ENCODE data around the gene CDH23. TPM values are rescaled to one million over a fixed set of nuclear protein-coding genes. Genes with fewer than 3 reads are reported as not detected.

CDH23 gene
- total RNA-seq, 8 experiments from 2014 or later, result 1.6 to 81.3 (median 3.3) TPM

DNA sequence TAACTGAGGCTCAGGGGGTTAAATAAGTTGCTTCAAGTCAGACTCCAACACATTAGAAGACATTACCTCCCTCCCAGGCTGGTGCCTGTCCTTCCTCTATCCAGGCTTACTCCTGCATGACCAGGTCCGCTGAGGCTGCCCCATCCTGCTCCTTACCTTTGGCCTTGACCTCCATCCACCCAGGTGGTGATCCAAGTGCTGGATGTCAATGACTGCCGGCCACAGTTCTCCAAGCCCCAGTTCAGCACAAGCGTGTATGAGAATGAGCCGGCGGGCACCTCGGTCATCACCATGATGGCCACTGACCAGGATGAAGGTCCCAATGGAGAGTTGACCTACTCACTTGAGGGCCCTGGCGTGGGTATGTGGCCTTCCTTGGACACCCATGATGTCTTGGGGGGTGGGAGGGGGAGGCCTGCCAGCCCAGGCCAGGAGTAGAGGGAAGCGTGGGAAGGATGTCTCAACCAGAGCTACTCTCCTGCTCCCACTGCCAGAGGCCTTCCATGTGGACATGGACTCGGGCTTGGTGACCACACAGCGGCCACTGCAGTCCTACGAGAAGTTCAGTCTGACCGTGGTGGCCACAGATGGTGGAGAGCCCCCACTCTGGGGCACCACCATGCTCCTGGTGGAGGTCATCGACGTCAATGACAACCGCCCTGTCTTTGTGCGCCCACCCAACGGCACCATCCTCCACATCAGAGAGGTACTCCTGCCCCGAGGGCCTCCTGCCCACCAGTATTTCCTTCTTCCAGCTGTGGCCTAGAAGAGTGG is 406.2 kb downstream of the CDH23 start:
- WGBS, 10 experiments, result 40 to 100% (median 82%) methylated on average over 1 to 5 of the region's 18 CpGs; no CpG with 5 or more reads in 3 of the 10 experiments
- in situ Hi-C loops (cut with MboI; ENCODE audit: low pct_unique_long_range_greater_than_20kb in 2 of 9, low sequenced_read_pairs in 9 of 9, unreplicated experiment in 9 of 9), result no loop called here
- no peak for ATAC-seq (replicated peaks in 6 of 8)

DNA sequence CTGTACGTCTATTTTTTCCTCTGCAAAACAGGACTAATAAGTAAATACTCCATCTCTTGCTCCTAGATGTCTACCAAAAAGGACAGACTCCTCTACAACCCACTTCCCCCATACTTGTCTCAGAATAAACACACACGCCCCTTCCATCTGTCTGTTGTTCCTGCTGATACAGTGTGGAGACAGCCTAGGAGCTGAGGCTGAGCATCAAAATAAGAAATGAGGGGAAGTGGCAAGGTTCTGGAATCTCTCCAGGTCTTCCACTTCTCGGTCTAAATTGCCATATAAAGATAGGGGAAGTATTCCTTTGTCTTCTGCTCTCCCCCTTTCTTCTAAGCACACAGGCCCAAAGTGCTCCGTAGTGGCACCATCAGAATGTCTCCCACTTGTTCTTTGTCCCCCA is 407.4 kb downstream of the CDH23 start:
- Histone ChIP-seq H3K27ac (no peak overlapping the region), H3K4me1 (replicated peaks in 1 of 2) (peaks cover 15 to 16% of the 10 kb centered on the region in 2 donors), H3K4me3 (no peak overlapping the region)
- ATAC-seq (replicated peaks in 6 of 8), result no peak
- WGBS, 10 experiments, result 43 to 84% (median 72%) methylated on average over 2 to 3 of the region's 4 CpGs; no CpG with 5 or more reads in 5 of the 10 experiments
- in situ Hi-C loops (cut with MboI; ENCODE audit: low pct_unique_long_range_greater_than_20kb in 2 of 9, low sequenced_read_pairs in 9 of 9, unreplicated experiment in 9 of 9), result no loop called here

More for the DNA sequence above, 406.2 kb downstream of the CDH23 start:
- Histone ChIP-seq H3K27ac (no peak overlapping the region), H3K4me3 (no peak overlapping the region), H3K4me1 (replicated peaks in 1 of 2) (peaks cover 13 to 15% of the 10 kb centered on the region in 2 donors)

DNA sequence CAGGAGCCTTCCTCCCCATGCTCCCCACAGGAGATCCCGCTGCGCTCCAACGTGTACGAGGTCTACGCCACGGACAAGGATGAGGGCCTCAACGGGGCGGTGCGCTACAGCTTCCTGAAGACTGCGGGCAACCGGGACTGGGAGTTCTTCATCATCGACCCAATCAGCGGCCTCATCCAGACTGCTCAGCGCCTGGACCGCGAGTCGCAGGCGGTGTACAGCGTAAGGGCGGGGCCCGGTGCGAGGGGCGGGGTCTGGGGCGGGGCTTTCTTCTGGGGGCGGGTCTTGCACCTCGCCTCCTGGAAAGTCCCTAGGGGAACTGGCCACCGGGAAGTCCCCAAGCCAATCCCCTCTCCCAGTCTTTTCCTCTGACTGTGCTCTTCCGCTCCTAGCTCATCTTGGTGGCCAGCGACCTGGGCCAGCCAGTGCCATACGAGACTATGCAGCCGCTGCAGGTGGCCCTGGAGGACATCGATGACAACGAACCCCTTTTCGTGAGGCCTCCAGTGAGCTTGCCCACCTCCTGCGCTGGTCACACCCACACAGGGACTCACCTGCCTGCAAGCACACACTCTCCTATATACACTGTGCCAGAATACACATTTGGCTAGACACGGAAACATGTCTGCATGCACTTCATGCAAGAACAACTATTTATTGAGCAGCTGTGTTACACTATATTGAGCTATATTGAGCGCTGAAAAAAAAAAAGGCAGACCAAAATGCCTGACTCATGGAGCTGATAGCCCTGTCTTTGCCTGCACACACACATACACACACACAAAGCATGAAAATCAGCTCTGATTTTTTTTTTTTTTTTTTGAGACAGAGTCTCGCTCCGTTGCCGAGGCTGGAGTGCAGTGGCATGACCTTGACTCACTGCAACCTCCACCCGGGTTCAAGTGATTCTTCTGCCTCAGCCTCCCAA is 409.3 kb downstream of the CDH23 start:
- peak in 7 of 8 experiments; percentile 25 to 90 (median 75) for ATAC-seq (replicated peaks in 6 of 8)
- WGBS, 10 experiments, result 0 to 100% (median 77%) methylated on average over 1 to 22 of the region's 41 CpGs; no CpG with 5 or more reads in 2 of the 10 experiments
- in situ Hi-C loops (cut with MboI; ENCODE audit: low pct_unique_long_range_greater_than_20kb in 2 of 9, low sequenced_read_pairs in 9 of 9, unreplicated experiment in 9 of 9), result no loop called here
- Histone ChIP-seq H3K4me3 (no peak overlapping the region), H3K27ac (no peak overlapping the region), H3K4me1 (replicated peaks in 1 of 2) (peaks cover 15 to 16% of the 10 kb centered on the region in 2 donors)

DNA sequence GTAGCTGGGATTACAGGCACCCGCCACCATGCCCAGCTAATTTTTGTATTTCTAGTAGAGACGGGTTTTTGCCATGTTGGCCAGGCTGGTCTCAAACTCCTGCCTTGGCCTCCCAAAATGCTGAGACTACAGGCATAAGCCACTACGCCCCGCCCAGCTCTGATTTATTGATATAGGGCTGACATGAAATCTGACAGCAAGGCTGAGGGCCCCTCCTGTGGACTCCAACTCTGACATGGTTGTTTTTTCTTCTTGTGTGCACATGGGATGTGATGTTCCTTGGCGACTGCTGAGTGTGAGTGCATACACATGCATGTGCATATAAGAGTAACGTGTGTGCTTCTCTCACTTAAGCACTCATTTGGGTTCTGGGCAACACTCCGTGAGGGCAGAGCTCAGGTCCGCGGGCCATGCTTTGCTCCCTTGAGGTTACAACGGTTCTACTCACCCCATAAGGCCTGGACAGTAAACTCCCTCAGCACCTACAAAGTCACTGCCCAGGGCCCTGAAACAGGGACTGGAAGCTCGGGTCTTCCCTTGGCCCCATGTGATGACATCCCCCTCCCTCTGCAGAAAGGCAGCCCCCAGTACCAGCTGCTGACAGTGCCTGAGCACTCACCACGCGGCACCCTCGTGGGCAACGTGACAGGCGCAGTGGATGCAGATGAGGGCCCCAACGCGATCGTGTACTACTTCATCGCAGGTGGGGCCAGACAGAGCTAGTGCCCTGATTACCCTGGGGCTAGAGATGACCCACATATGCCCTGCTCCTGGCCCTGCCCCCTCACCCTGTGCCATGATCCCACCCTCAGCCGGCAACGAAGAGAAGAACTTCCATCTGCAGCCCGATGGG is 410.2 kb downstream of the CDH23 start:
- WGBS, 10 experiments, result 73 to 100% (median 90%) methylated on average over 1 to 11 of the region's 23 CpGs; no CpG with 5 or more reads in 2 of the 10 experiments
- Histone ChIP-seq H3K4me1 (replicated peaks in 1 of 2) (peaks cover 15 to 16% of the 10 kb centered on the region in 2 donors), H3K4me3 (no peak overlapping the region), H3K27ac (no peak overlapping the region)
- no peak for ATAC-seq (replicated peaks in 6 of 8)
- in situ Hi-C loops (cut with MboI; ENCODE audit: low pct_unique_long_range_greater_than_20kb in 2 of 9, low sequenced_read_pairs in 9 of 9, unreplicated experiment in 9 of 9), result no loop called here

DNA sequence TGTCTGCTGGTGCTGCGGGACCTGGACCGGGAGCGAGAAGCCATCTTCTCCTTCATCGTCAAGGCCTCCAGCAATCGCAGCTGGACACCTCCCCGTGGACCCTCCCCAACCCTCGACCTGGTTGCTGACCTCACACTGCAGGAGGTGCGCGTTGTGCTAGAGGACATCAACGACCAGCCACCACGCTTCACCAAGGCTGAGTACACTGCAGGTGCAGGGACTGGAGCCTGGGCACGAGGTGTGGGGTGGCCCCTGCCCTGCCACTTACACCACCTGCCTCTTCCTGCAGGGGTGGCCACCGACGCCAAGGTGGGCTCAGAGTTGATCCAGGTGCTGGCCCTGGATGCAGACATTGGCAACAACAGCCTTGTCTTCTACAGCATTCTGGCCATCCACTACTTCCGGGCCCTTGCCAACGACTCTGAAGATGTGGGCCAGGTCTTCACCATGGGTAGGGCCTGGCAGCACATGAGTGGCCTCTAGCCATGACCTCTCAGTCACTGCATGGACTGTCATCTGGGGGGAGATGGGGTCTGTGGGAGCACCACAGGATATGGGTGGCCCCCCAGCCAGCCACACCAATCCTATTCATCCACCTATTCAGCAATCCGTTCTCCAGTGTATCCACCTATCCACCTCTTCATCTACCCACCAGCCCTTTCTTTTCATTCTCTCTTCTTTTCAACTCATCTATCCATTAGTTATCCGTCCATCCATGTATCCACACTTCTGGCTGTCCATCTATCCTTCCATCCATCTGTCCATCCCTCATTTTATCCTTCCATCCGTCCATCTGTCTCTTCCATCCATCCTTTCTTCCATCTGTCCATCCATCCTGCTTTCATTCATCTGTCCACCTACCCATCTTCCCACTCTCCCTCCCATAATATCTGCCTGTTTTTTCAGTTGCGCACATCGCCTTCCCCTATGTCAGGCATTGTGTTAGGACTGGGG is 411.1 kb downstream of the CDH23 start:
- Histone ChIP-seq H3K4me3 (no peak overlapping the region), H3K27ac (no peak overlapping the region), H3K4me1 (replicated peaks in 1 of 2) (peaks cover 17 to 23% of the 10 kb centered on the region in 2 donors)
- 60 to 94% (median 86%) methylated on average over 1 to 8 of the region's 21 CpGs; no CpG with 5 or more reads in 1 of the 10 experiments for WGBS, 10 experiments
- in situ Hi-C loops (cut with MboI; ENCODE audit: low pct_unique_long_range_greater_than_20kb in 2 of 9, low sequenced_read_pairs in 9 of 9, unreplicated experiment in 9 of 9), result no loop called here
- ATAC-seq (replicated peaks in 6 of 8), result no peak

DNA sequence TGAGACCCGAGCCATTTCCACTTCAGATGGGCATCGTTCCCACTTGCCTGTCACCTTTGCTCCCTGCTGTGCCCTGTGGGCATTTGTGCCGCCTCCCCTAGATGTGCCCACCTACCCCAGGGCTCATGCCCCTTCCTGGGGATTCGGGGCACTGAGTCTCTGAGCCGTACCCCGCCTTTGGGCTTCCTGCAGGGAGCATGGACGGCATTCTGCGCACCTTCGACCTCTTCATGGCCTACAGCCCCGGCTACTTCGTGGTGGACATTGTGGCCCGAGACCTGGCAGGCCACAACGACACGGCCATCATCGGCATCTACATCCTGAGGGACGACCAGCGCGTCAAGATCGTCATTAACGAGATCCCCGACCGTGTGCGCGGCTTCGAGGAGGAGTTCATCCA is 412.9 kb downstream of the CDH23 start:
- Histone ChIP-seq H3K27ac (no peak overlapping the region), H3K4me3 (no peak overlapping the region), H3K4me1 (replicated peaks in 1 of 2) (peaks cover 19 to 25% of the 10 kb centered on the region in 2 donors)
- ATAC-seq (replicated peaks in 6 of 8), result no peak
- 87 to 100% (median 97%) methylated on average over 2 to 12 of the region's 25 CpGs; no CpG with 5 or more reads in 3 of the 10 experiments for WGBS, 10 experiments
- in situ Hi-C loops (cut with MboI; ENCODE audit: low pct_unique_long_range_greater_than_20kb in 2 of 9, low sequenced_read_pairs in 9 of 9, unreplicated experiment in 9 of 9), result no loop called here

DNA sequence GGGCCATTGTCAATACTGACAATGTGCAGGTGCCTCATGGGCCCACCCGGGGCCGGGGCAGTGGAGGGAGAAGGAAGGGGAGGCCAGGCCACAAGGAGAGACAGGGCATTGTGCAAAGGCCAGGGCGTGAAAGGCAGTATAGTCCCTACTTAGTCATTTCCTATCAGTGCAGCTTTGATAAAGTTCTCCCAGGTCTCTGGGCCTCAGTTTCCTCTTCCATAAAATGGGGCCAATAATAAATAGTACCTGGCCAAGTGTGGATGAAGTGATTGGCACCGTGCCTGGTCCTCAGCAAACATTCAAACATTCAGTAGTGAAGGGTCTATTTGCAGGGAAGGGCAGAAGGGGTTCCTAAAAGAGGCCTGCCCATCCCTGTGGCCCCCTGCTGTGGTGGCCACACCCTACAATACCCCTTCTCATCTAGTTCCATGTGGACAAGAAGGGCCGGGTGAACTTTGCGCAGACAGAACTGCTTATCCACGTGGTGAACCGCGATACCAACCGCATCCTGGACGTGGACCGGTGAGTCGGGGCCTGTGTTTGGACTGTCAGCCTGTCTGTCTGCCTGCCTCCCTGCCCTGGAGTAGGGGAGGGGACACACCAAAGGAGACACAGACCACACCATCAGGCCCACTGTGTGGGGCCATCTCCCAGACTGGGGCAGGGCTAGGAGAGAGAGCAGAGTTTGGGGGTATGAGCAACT is 413.5 kb downstream of the CDH23 start:
- ATAC-seq (replicated peaks in 6 of 8), result no peak
- no peak overlapping the region for H3K4me3 ChIP-seq
- 80 to 100% (median 88%) methylated on average over 1 to 11 of the region's 13 CpGs; no CpG with 5 or more reads in 4 of the 10 experiments for WGBS, 10 experiments
- no peak overlapping the region for H3K27ac ChIP-seq
- H3K4me1 ChIP-seq (replicated peaks in 1 of 2), result peaks cover 13 to 23% of the 10 kb centered on the region in 2 donors
- in situ Hi-C loops (cut with MboI; ENCODE audit: low pct_unique_long_range_greater_than_20kb in 2 of 9, low sequenced_read_pairs in 9 of 9, unreplicated experiment in 9 of 9), result no loop called here

DNA sequence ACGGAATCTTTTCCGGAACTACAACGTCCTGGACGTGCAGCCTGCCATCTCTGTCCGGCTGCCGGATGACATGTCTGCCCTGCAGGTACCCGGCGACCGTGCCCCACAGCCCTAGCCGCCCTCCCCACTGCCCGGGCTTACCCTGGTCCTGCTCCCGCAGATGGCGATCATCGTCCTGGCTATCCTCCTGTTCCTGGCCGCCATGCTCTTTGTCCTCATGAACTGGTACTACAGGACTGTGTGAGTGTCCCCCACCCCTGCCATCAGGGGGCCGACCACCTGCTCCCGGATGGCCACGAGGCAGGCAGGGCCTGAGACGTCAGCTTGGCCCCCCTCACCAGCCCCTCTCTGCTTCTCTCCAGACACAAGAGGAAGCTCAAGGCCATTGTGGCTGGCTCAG is 414.6 kb downstream of the CDH23 start:
- Histone ChIP-seq H3K4me3 (no peak overlapping the region), H3K27ac (no peak overlapping the region), H3K4me1 (replicated peaks in 1 of 2) (peaks cover 8 to 13% of the 10 kb centered on the region in 2 donors)
- in situ Hi-C loops (cut with MboI; ENCODE audit: low pct_unique_long_range_greater_than_20kb in 2 of 9, low sequenced_read_pairs in 9 of 9, unreplicated experiment in 9 of 9), result no loop called here
- WGBS, 10 experiments, result 80 to 100% (median 93%) methylated on average over 3 to 12 of the region's 19 CpGs; no CpG with 5 or more reads in 7 of the 10 experiments
- ATAC-seq (replicated peaks in 6 of 8), result peak in 4 of 8 experiments; percentile 2 to 39 (median 16)

DNA sequence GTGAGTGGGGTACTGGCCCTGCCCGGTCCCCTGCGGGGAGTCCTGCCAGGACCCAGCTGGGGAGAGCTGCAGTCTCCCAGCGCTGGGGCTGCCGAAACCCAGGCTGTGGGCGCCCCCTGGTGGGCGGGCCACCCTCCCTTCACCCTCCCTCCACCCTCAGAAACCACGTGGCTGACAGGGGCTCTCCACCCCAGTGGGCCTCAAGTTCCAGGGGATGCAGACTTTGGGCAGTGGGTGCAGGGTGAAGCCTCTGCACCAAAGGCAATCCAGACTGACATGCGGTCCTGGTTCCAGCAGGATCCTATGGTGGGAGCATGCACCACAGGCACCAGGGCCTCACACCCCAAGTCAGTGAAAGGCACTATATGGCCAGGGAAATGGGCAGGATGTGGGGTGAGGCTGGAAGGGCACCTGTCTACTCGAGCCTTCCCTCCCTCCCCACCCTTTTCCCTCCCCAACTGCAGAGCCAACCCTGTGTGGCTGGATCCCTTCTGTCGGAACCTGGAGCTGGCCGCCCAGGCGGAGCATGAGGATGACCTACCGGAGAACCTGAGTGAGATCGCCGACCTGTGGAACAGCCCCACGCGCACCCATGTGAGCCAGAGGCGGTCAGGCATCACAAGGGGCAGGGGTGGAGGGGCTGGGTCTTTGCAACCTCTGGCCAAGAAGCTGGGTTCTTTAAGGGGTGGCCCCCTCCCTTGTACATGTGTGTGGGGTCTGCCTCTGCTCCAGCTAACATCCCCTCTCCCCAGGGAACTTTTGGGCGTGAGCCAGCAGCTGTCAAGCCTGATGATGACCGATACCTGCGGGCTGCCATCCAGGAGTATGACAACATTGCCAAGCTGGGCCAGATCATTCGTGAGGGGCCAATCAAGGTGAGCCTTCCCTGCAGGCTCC is 415.5 kb downstream of the CDH23 start:
- WGBS, 10 experiments, result 0 to 100% (median 89%) methylated on average over 1 to 7 of the region's 22 CpGs; no CpG with 5 or more reads in 5 of the 10 experiments
- in situ Hi-C loops (cut with MboI; ENCODE audit: low pct_unique_long_range_greater_than_20kb in 2 of 9, low sequenced_read_pairs in 9 of 9, unreplicated experiment in 9 of 9), result no loop called here

DNA sequence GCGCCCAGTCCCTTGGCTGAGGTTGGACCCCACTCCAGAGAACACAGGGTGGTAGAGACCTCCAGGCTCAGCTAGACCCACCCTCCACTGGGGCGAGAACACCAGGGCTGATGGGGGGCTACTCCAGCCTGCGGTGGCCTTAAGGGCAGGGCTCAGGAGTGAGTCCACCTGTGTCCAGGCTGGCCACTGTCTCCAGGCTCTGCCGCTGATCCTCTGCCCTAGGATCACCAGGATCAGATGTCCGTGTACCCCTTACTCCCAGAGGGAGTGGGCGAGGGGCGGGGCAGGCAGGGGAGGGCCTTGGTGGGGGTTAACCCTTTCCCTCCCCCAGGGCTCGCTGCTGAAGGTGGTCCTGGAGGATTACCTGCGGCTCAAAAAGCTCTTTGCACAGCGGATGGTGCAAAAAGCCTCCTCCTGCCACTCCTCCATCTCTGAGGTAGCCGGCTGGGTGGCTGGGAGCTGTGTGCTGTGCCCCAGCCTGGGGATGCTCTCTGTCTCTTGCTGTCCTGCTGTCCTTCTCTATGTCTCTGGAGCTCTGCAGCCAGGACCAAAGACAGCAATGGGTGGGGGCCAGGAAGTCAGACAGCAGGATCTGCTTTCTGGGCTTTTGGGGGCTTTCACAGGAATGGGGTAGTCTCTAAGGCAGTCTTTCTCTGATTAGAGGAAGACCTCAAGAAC is 416.3 kb downstream of the CDH23 start:
- ATAC-seq (replicated peaks in 6 of 8), result peak in 4 of 8 experiments; percentile 8 to 44 (median 12)
- in situ Hi-C loops (cut with MboI; ENCODE audit: low pct_unique_long_range_greater_than_20kb in 2 of 9, low sequenced_read_pairs in 9 of 9, unreplicated experiment in 9 of 9), result no loop called here
- Histone ChIP-seq H3K4me3 (no peak overlapping the region), H3K4me1 (replicated peaks in 1 of 2) (peaks cover 8 to 13% of the 10 kb centered on the region in 2 donors), H3K27ac (peak overlapping the region in 1 of 2 donors; percentile 61)
- WGBS, 10 experiments, result 80% methylated on average over 1 of the region's 11 CpGs; no CpG with 5 or more reads in 9 of the 10 experiments

More for the DNA sequence above, 415.5 kb downstream of the CDH23 start:
- ATAC-seq (replicated peaks in 6 of 8), result peak; percentile 47 to 81 (median 64)
- Histone ChIP-seq H3K4me3 (no peak overlapping the region), H3K4me1 (replicated peaks in 1 of 2) (peaks cover 8 to 13% of the 10 kb centered on the region in 2 donors), H3K27ac (peak overlapping the region in 1 of 2 donors; percentile 61)

Data from motor neuron (in vitro differentiated cells).